ENCODE data around the gene ATP6V0E1. TPM values are rescaled to one million over a fixed set of nuclear protein-coding genes. Genes with fewer than 3 reads are reported as not detected.

Gene ATP6V0E1
- total and polyA plus RNA-seq, 2 donors (not counting 3 experiments of a cell fraction or from before 2014, with no cell fraction given) = 217 to 278 TPM

GRCh38 chr5:173055042-173055721, 71.6 kb downstream of the ATP6V0E1 start:
- Histone ChIP-seq H4K20me1 (replicated peaks; ENCODE audit: control insufficient read depth, extremely low read depth, insufficient read depth, low read length) (no peaks in the 10 kb centered on the region), H2AFZ (ENCODE audit: low read depth, low read length) (peak overlapping the region; percentile 81), H3K9me3 (replicated peaks; ENCODE audit: control insufficient read depth, insufficient read depth, low read length) (no peaks in the 10 kb centered on the region), H3K9ac (replicated peaks; ENCODE audit: extremely low read depth, insufficient read depth, low read length) (peak overlapping the region; percentile 35), H3K36me3 (ENCODE audit: control insufficient read depth in 2 of 2, extremely low read depth in 1 of 2, insufficient read depth in 2 of 2, low read length in 2 of 2) (no peaks in the 10 kb centered on the region), H3K4me3 (replicated peaks in 1 of 3; ENCODE audit: insufficient read depth in 1 of 3, low read depth in 1 of 3, low read length in 3 of 3) (peak overlapping the region; percentile 7 to 72 (median 48)), H3K9me1 (replicated peaks; ENCODE audit: control insufficient read depth, extremely low read depth, insufficient read depth, low read length) (no peaks in the 10 kb centered on the region), H3K27ac (ENCODE audit: insufficient read depth, low read depth, low read length) (no peak overlapping the region), H3K4me2 (ENCODE audit: insufficient read depth, low read length) (peak overlapping the region; percentile 71), H3K4me1 (ENCODE audit: control insufficient read depth, extremely low read depth, insufficient read depth, low read length) (peaks cover 23% of the 10 kb centered on the region), H3K79me2 (ENCODE audit: control insufficient read depth, insufficient read depth, low read length) (no peaks in the 10 kb centered on the region), H3K27me3 (ENCODE audit: control insufficient read depth in 2 of 2, insufficient read depth in 2 of 2, low read length in 2 of 2) (no peaks in the 10 kb centered on the region)
- TF ChIP-seq EZH2 (IDR thresholded peaks at IDR 0.05; ENCODE audit: borderline replicate concordance, low read depth, low read length, severe bottlenecking) = no peak
- ChIA-PET CTCF (interaction anchor here (1.5 kb wide), 1 partner anchor 71 kb away, joined by 4 read pairs; no protein-coding TSS in a partner anchor), POLR2A (no interaction called here)
- DNase-seq (ENCODE audit: low read depth, low spot score) (no peak), FAIRE-seq (no peak)
- intact Hi-C loops (cut with micrococcal nuclease) (loop anchor here (5.0 kb wide), 2 partner anchors 237 to 862 kb away; no protein-coding TSS in a partner anchor), dilution Hi-C loops (cut with MboI; ENCODE audit: extremely low pct_ligation_motif_present, low sequenced_read_pairs) (no loop called here)
- BruUV-seq (replicated peaks) = no TSS peak

GRCh38 chr5:173055722-173055982, 72.1 kb downstream of the ATP6V0E1 start:
- dilution Hi-C loops (cut with MboI; ENCODE audit: extremely low pct_ligation_motif_present, low sequenced_read_pairs) (no loop called here), intact Hi-C loops (cut with micrococcal nuclease) (loop anchor here (5.0 kb wide), 2 partner anchors 237 to 862 kb away; no protein-coding TSS in a partner anchor)
- FAIRE-seq = no peak
- no peak for DNase-seq (ENCODE audit: low read depth, low spot score)
- no peak for TF ChIP-seq MYC (IDR thresholded peaks at IDR 0.05; ENCODE audit: low read depth, low read length)
- TF ChIP-seq POLR2AphosphoS5 (IDR thresholded peaks at IDR 0.05; ENCODE audit: insufficient read depth, low read depth, low read length) = no peak
- no peak for TF ChIP-seq GATA2 (IDR thresholded peaks at IDR 0.05; ENCODE audit: insufficient read depth, insufficient read length, low read depth, low read length)
- no peak for TF ChIP-seq FOS (IDR thresholded peaks at IDR 0.05; ENCODE audit: borderline replicate concordance, insufficient read depth, low read length)
- TF ChIP-seq EZH2 (IDR thresholded peaks at IDR 0.05; ENCODE audit: borderline replicate concordance, low read depth, low read length, severe bottlenecking) = no peak
- no peak for TF ChIP-seq POLR2A (IDR thresholded peaks at IDR 0.05; ENCODE audit: low read depth, low read length)
- no peak for TF ChIP-seq JUN (IDR thresholded peaks at IDR 0.05; ENCODE audit: borderline replicate concordance, insufficient read depth, insufficient read length, low read depth)
- TF ChIP-seq MAX (IDR thresholded peaks at IDR 0.05; ENCODE audit: insufficient read depth, insufficient read length) = no peak
- TF ChIP-seq, protein P1, sequence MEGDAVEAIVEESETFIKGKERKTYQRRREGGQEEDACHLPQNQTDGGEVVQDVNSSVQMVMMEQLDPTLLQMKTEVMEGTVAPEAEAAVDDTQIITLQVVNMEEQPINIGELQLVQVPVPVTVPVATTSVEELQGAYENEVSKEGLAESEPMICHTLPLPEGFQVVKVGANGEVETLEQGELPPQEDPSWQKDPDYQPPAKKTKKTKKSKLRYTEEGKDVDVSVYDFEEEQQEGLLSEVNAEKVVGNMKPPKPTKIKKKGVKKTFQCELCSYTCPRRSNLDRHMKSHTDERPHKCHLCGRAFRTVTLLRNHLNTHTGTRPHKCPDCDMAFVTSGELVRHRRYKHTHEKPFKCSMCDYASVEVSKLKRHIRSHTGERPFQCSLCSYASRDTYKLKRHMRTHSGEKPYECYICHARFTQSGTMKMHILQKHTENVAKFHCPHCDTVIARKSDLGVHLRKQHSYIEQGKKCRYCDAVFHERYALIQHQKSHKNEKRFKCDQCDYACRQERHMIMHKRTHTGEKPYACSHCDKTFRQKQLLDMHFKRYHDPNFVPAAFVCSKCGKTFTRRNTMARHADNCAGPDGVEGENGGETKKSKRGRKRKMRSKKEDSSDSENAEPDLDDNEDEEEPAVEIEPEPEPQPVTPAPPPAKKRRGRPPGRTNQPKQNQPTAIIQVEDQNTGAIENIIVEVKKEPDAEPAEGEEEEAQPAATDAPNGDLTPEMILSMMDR (IDR thresholded peaks at IDR 0.05; ENCODE audit: extremely low read depth in 1 of 2, insufficient read depth in 1 of 2, low read depth in 1 of 2, low read length in 2 of 2) = no peak
- Histone ChIP-seq H3K4me2 (ENCODE audit: insufficient read depth, low read length) (peak overlapping the region; percentile 71), H3K27ac (ENCODE audit: insufficient read depth, low read depth, low read length) (no peak overlapping the region), H3K79me2 (ENCODE audit: control insufficient read depth, insufficient read depth, low read length) (no peaks in the 10 kb centered on the region), H3K9ac (replicated peaks; ENCODE audit: extremely low read depth, insufficient read depth, low read length) (peak overlapping the region; percentile 35), H3K36me3 (ENCODE audit: control insufficient read depth in 2 of 2, extremely low read depth in 1 of 2, insufficient read depth in 2 of 2, low read length in 2 of 2) (no peaks in the 10 kb centered on the region), H4K20me1 (replicated peaks; ENCODE audit: control insufficient read depth, extremely low read depth, insufficient read depth, low read length) (no peaks in the 10 kb centered on the region), H3K9me3 (replicated peaks; ENCODE audit: control insufficient read depth, insufficient read depth, low read length) (no peaks in the 10 kb centered on the region), H3K4me1 (ENCODE audit: control insufficient read depth, extremely low read depth, insufficient read depth, low read length) (peaks cover 23% of the 10 kb centered on the region), H3K4me3 (replicated peaks in 1 of 3; ENCODE audit: insufficient read depth in 1 of 3, low read depth in 1 of 3, low read length in 3 of 3) (peak overlapping the region; percentile 7 to 72 (median 48)), H3K27me3 (ENCODE audit: control insufficient read depth in 2 of 2, insufficient read depth in 2 of 2, low read length in 2 of 2) (no peaks in the 10 kb centered on the region), H2AFZ (ENCODE audit: low read depth, low read length) (peak overlapping the region; percentile 81), H3K9me1 (replicated peaks; ENCODE audit: control insufficient read depth, extremely low read depth, insufficient read depth, low read length) (no peaks in the 10 kb centered on the region)
- ChIA-PET CTCF (interaction anchor here (1.5 kb wide), 1 partner anchor 71 kb away, joined by 4 read pairs; no protein-coding TSS in a partner anchor), POLR2A (no interaction called here)
- BruUV-seq (replicated peaks) = TSS peak; percentile 74

Measured in endothelial cell of umbilical vein (primary cell).